Esophagus squamous epithelium (tissue), 4 donors: ENCODE measurements around the gene TNIP1.

Experiments
- CTCF ChIP-seq, 6 experiments: fragments of 450-650 bp in 4 of 6; fragments of 200-600 bp in 2 of 6; sonication (generic) in 2 of 6; IDR thresholded peaks; one replicate each; pipeline ENCODE4 v1.5.1; 2016 to 2019; ENCODE audit warnings: antibody characterized with exemption in 6 of 6, mild to moderate bottlenecking in 4 of 6, moderate library complexity in 4 of 6
- POLR2A ChIP-seq, 4 donors: fragments of 450-650 bp; IDR thresholded peaks; one replicate each; pipeline ENCODE4 v1.6.1; 2017; ENCODE audit warnings: antibody characterized with exemption in 4 of 4, mild to moderate bottlenecking in 4 of 4, moderate library complexity in 3 of 4

- TF ChIP-seq CTCF (IDR thresholded peaks at IDR 0.05) (no peak), POLR2A (IDR thresholded peaks at IDR 0.05) (no peak)
These were observed 25.7 kb upstream of the TNIP1 start for GRCh38 chr5:151106509-151106908.
